HCT116 (cell line): ENCODE measurements around the gene ZNF502.

Experiments used
- CBX3 ChIP-seq: IDR thresholded peaks from 2 replicates; pipeline ENCODE4 v1.6.1; 2012; ENCODE audit warnings: low read depth
- CEBPB ChIP-seq: IDR thresholded peaks from 2 replicates; pipeline ENCODE4 v1.6.1; 2012; ENCODE audit warnings: low read depth
- CTCF ChIP-seq, 3 experiments: fragments of 200-600 bp in 1 of 3; sonication (generic) in 1 of 3; IDR thresholded peaks in 2 of 3; conservative IDR thresholded peaks in 1 of 3; 2 replicates each; pipeline ENCODE4 v1.5.1; 2012 to 2017; ENCODE audit warnings: low read depth in 2 of 3, low read length in 2 of 3, antibody characterized with exemption in 1 of 3, borderline replicate concordance in 1 of 3, control low read depth in 1 of 3, mild to moderate bottlenecking in 1 of 3, mixed read lengths in 1 of 3, mixed run types in 1 of 3, moderate library complexity in 1 of 3; ENCODE audit not compliant: insufficient read depth in 1 of 3
- EZH2 ChIP-seq: fragments of 200-600 bp; sonication (generic); IDR thresholded peaks from 2 replicates; pipeline ENCODE4 v1.6.1; 2017; ENCODE audit warnings: antibody characterized with exemption, mixed run types
- JUND ChIP-seq: IDR thresholded peaks from 2 replicates; pipeline ENCODE4 v1.6.1; 2012
- POLR2A ChIP-seq: IDR thresholded peaks from 2 replicates; pipeline ENCODE4 v1.7.0; 2011; ENCODE audit warnings: borderline replicate concordance; ENCODE audit not compliant: insufficient read depth, insufficient read length; ENCODE audit errors: extremely low read depth
- POLR2AphosphoS5 ChIP-seq: IDR thresholded peaks from 2 replicates; pipeline ENCODE4 v1.6.1; 2011; ENCODE audit warnings: mild to moderate bottlenecking, low read depth, low read length, moderate library complexity
- REST ChIP-seq: IDR thresholded peaks from 2 replicates; pipeline ENCODE4 v1.6.1; 2012; ENCODE audit warnings: low read depth
- SRF ChIP-seq: IDR thresholded peaks from 2 replicates; pipeline ENCODE4 v1.6.1; 2012; ENCODE audit warnings: low read depth
- YY1 ChIP-seq: IDR thresholded peaks from 2 replicates; pipeline ENCODE4 v1.6.1; 2011; ENCODE audit warnings: low read length, low read depth, moderate library complexity, mild to moderate bottlenecking; ENCODE audit not compliant: insufficient replicate concordance; ENCODE audit errors: extremely low read depth
- ZNF274 ChIP-seq: fragments of 200-500 bp; sonication (Bioruptor generic); IDR thresholded peaks from 2 replicates; pipeline ENCODE4 v1.6.1; 2014; ENCODE audit warnings: mild to moderate bottlenecking, low read depth, low read length, inconsistent platforms

GRCh38 chr3:44665173-44665572 is 47.3 kb upstream of the ZNF502 start:
- TF ChIP-seq REST, result no peak
- no peak for TF ChIP-seq POLR2A
- no peak for TF ChIP-seq SRF
- no peak for TF ChIP-seq YY1
- no peak for TF ChIP-seq JUND
- TF ChIP-seq CEBPB, result no peak
- TF ChIP-seq CTCF (IDR thresholded peaks at IDR 0.05 in 2 of 3, conservative IDR thresholded peaks at IDR 0.05 in 1 of 3; ENCODE audit: borderline replicate concordance in 1 of 3, insufficient read depth in 1 of 3, low read depth in 2 of 3, low read length in 2 of 3), result no peak
- no peak for TF ChIP-seq POLR2AphosphoS5
- TF ChIP-seq EZH2, result no peak
- TF ChIP-seq CBX3, result no peak
- TF ChIP-seq ZNF274, result no peak
